C4-2B (cell line): ENCODE measurements around the gene TIGIT.

Source experiments
- ZFX ChIP-seq: fragments of 450-650 bp; IDR thresholded peaks from 2 replicates; pipeline ENCODE4 v1.6.1; 2017
- TF ChIP-seq, protein P1 (sequence below): fragments of 450-650 bp; conservative IDR thresholded peaks from 2 replicates; pipeline ENCODE4 v1.5.1; 2017; ENCODE audit warnings: mild to moderate bottlenecking

DNA sequence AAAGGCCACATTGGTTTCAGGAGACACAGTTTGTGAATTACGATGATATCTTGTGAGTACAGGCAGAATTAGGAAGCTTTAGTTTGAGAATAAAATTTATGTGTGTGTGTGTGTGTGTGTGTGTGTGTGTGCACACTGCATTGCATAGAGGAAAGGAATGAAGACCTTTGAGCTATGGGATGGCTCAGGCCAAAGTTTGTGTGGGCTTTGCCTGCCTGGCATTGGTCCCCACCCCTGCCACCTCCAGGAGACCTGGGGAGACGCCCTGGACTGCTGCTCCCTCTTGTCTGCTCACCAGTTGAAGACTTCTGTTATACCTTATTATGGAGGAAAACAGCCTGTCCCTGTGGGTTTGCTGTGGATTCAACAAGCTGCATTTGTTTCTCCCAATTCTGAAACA lies 37.2 kb downstream of the TIGIT start:
- TF ChIP-seq, protein P1, sequence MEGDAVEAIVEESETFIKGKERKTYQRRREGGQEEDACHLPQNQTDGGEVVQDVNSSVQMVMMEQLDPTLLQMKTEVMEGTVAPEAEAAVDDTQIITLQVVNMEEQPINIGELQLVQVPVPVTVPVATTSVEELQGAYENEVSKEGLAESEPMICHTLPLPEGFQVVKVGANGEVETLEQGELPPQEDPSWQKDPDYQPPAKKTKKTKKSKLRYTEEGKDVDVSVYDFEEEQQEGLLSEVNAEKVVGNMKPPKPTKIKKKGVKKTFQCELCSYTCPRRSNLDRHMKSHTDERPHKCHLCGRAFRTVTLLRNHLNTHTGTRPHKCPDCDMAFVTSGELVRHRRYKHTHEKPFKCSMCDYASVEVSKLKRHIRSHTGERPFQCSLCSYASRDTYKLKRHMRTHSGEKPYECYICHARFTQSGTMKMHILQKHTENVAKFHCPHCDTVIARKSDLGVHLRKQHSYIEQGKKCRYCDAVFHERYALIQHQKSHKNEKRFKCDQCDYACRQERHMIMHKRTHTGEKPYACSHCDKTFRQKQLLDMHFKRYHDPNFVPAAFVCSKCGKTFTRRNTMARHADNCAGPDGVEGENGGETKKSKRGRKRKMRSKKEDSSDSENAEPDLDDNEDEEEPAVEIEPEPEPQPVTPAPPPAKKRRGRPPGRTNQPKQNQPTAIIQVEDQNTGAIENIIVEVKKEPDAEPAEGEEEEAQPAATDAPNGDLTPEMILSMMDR = no peak
- TF ChIP-seq ZFX = no peak
